ENCODE results near the gene NID1.

GRCh38 chr1:236079703-236080102, 14.8 kb upstream of the NID1 start:
- TF ChIP-seq CTCF (IDR thresholded peaks at IDR 0.05; ENCODE audit: poor library complexity, severe bottlenecking) (no peak), EP300 (conservative IDR thresholded peaks at IDR 0.05; ENCODE audit: poor library complexity, severe bottlenecking) (no peak), POLR2AphosphoS5 (IDR thresholded peaks at IDR 0.05) (no peak), EZH2 (IDR thresholded peaks at IDR 0.05; ENCODE audit: borderline replicate concordance, insufficient read depth, low read length, poor library complexity, severe bottlenecking) (no peak), REST (IDR thresholded peaks at IDR 0.05; ENCODE audit: borderline replicate concordance) (no peak)
